ENCODE data around the gene SH3D21. TPM values are rescaled to one million over a fixed set of nuclear protein-coding genes. Genes with fewer than 3 reads are reported as not detected.
A peak's percentile ranks its signal among the peaks of the same experiment; 100 is the strongest.

The SH3D21 gene
- total RNA-seq, 4 donors from 2014 or later: 6.0 to 26.6 (median 16.0) TPM

- Histone ChIP-seq H3K4me3 (peak overlapping the region; percentile 79), H3K27ac (no peak overlapping the region), H3K4me1 (peaks cover 52% of the 10 kb centered on the region), H3K27me3 (no peaks in the 10 kb centered on the region), H3K9me3 (no peaks in the 10 kb centered on the region), H3K36me3 (no peaks in the 10 kb centered on the region)
- TF ChIP-seq, protein P1, sequence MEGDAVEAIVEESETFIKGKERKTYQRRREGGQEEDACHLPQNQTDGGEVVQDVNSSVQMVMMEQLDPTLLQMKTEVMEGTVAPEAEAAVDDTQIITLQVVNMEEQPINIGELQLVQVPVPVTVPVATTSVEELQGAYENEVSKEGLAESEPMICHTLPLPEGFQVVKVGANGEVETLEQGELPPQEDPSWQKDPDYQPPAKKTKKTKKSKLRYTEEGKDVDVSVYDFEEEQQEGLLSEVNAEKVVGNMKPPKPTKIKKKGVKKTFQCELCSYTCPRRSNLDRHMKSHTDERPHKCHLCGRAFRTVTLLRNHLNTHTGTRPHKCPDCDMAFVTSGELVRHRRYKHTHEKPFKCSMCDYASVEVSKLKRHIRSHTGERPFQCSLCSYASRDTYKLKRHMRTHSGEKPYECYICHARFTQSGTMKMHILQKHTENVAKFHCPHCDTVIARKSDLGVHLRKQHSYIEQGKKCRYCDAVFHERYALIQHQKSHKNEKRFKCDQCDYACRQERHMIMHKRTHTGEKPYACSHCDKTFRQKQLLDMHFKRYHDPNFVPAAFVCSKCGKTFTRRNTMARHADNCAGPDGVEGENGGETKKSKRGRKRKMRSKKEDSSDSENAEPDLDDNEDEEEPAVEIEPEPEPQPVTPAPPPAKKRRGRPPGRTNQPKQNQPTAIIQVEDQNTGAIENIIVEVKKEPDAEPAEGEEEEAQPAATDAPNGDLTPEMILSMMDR (IDR thresholded peaks at IDR 0.05): no peak
- no peak for TF ChIP-seq POLR2A (IDR thresholded peaks at IDR 0.05)
- no peak for TF ChIP-seq POLR2AphosphoS5 (IDR thresholded peaks at IDR 0.05)
- no peak for TF ChIP-seq EP300 (IDR thresholded peaks at IDR 0.05)
- WGBS: 30% methylated on average over 7 of the region's 9 CpGs
- DNase-seq (ENCODE audit: low spot score in 2 of 2): no peak
These were observed 18.2 kb downstream of the SH3D21 start for GRCh38 chr1:36324353-36324703.

DNA sequence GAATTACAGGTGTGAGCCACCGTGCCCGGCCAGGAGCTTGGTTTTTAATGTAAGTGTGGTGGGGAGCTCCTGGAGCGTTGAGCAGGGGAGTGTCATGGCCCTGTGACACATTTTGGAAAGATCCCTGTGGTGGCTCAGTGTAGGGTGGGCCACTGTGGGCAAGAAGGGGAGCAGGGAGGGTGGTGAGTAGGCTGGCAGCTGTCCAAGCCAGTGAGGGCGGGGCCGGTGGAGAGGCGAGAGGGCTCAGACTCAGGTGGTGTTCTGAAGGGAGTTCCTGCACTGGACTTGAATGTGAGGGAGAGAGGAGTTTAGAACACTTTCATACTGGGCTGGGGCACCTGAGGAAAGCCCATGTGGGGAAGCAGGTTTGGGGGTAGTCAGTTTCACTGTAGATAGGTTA is 20.3 kb downstream of the SH3D21 start:
- Histone ChIP-seq H3K4me3 (no peak overlapping the region), H3K36me3 (no peaks in the 10 kb centered on the region), H3K9me3 (no peaks in the 10 kb centered on the region), H3K27me3 (no peaks in the 10 kb centered on the region), H3K4me1 (peaks cover 41% of the 10 kb centered on the region), H3K27ac (no peak overlapping the region)
- 55% methylated on average over 6 of the region's 6 CpGs for WGBS
- DNase-seq (ENCODE audit: low spot score in 2 of 2): no peak
- TF ChIP-seq POLR2A (IDR thresholded peaks at IDR 0.05) (no peak), POLR2AphosphoS5 (IDR thresholded peaks at IDR 0.05) (no peak), EP300 (IDR thresholded peaks at IDR 0.05) (no peak)
- TF ChIP-seq, protein P1 (IDR thresholded peaks at IDR 0.05): no peak

- Histone ChIP-seq H3K4me3 (no peak overlapping the region), H3K27me3 (no peaks in the 10 kb centered on the region), H3K36me3 (no peaks in the 10 kb centered on the region), H3K9me3 (no peaks in the 10 kb centered on the region), H3K27ac (no peak overlapping the region), H3K4me1 (peaks cover 30% of the 10 kb centered on the region)
- WGBS: 63% methylated on average over 5 of the region's 9 CpGs
- DNase-seq (ENCODE audit: low spot score in 2 of 2): no peak
- TF ChIP-seq EP300 (IDR thresholded peaks at IDR 0.05) (no peak), POLR2A (IDR thresholded peaks at IDR 0.05) (no peak), POLR2AphosphoS5 (IDR thresholded peaks at IDR 0.05) (no peak)
- TF ChIP-seq, protein P1 (IDR thresholded peaks at IDR 0.05): no peak
These were observed 21.4 kb downstream of the SH3D21 start for GRCh38 chr1:36327421-36328087.

GRCh38 chr1:36328088-36328480 is 21.9 kb downstream of the SH3D21 start:
- Histone ChIP-seq H3K27me3 (no peaks in the 10 kb centered on the region), H3K9me3 (no peaks in the 10 kb centered on the region), H3K4me3 (no peak overlapping the region), H3K4me1 (peaks cover 25% of the 10 kb centered on the region), H3K36me3 (no peaks in the 10 kb centered on the region), H3K27ac (no peak overlapping the region)
- 94% methylated on average over 6 of the region's 6 CpGs for WGBS
- DNase-seq (ENCODE audit: low spot score in 2 of 2): no peak
- TF ChIP-seq POLR2A (IDR thresholded peaks at IDR 0.05): no peak
- TF ChIP-seq POLR2AphosphoS5 (IDR thresholded peaks at IDR 0.05): no peak
- no peak for TF ChIP-seq EP300 (IDR thresholded peaks at IDR 0.05)
- TF ChIP-seq, protein P1 (IDR thresholded peaks at IDR 0.05): no peak

DNA sequence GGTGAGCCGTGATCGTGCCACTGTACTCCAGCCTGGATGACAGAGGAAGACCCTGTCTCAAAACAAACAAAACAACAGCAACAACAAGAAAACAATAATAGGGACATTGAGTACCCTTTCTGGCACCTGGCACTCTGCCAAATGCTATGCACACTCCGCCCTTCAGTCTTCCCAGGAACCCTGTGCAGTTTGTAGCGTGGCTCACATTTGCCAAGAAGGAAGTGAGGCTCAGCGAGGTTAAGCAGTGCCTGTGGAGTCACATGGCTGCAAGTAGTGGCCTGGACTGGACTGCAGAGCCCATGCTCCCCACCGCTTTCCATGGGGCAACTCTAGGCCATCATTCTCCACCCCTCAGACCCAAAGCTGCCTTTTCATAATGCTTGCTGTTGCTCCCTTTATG is 22.5 kb downstream of the SH3D21 start:
- no peak for DNase-seq (ENCODE audit: low spot score in 2 of 2)
- peaks cover 25% of the 10 kb centered on the region for H3K4me1 ChIP-seq
- no peaks in the 10 kb centered on the region for H3K27me3 ChIP-seq
- WGBS: 49% methylated on average over 6 of the region's 6 CpGs
- H3K4me3 ChIP-seq: no peak overlapping the region
- H3K9me3 ChIP-seq: no peaks in the 10 kb centered on the region
- no peak overlapping the region for H3K27ac ChIP-seq
- TF ChIP-seq POLR2AphosphoS5 (IDR thresholded peaks at IDR 0.05) (no peak), POLR2A (IDR thresholded peaks at IDR 0.05) (no peak), EP300 (IDR thresholded peaks at IDR 0.05) (no peak)
- TF ChIP-seq, protein P1 (IDR thresholded peaks at IDR 0.05): no peak
- H3K36me3 ChIP-seq: no peaks in the 10 kb centered on the region
